ENCODE measurements around the gene PACS2.

Gene PACS2

GRCh38 chr14:105398044-105398725 is 83.6 kb downstream of the PACS2 start, which contains the start of gene TEX22:
Gene TEX22 (plus strand): TSS chr14:105398538. CDS start chr14:105399341, 803 bp downstream.
- Histone ChIP-seq H3K4me3 (ENCODE audit: low read depth in 1 of 5, low read length in 5 of 5) (peak within 1 kb of the TSS; percentile 40 to 90 (median 77)), H3K9ac (ENCODE audit: low read length in 5 of 5) (peak within 1 kb of the TSS in 4 of 5 donors; percentile 82 to 91 (median 87)), H3K36me3 (ENCODE audit: control insufficient read depth in 5 of 5, insufficient read depth in 5 of 5, low read length in 5 of 5) (peaks cover 0 to 20% (median 17%) of the 10 kb centered on the region in 5 donors), H3K9me3 (ENCODE audit: control insufficient read depth in 5 of 5, low read length in 5 of 5) (peaks cover 0 to 19% (median 14%) of the 10 kb centered on the region in 5 donors), H3K27ac (ENCODE audit: low read depth, low read length) (peak within 1 kb of the TSS; percentile 37), H3K4me1 (ENCODE audit: control insufficient read depth in 5 of 5, insufficient read depth in 5 of 5, low read length in 5 of 5) (peaks cover 0 to 38% (median 25%) of the 10 kb centered on the region in 5 donors), H3K27me3 (ENCODE audit: control insufficient read depth in 5 of 5, insufficient read depth in 4 of 5, low read length in 5 of 5) (no peaks in the 10 kb centered on the region)

GRCh38 chr14:105398726-105399465 is 84.3 kb downstream of the PACS2 start:
- H3K27me3 ChIP-seq (ENCODE audit: control insufficient read depth in 5 of 5, insufficient read depth in 4 of 5, low read length in 5 of 5), result no peaks in the 10 kb centered on the region
- H3K9ac ChIP-seq (ENCODE audit: low read length in 5 of 5), result peak overlapping the region in 4 of 5 donors; percentile 82 to 91 (median 87)
- H3K27ac ChIP-seq (ENCODE audit: low read depth, low read length), result peak overlapping the region; percentile 37
- peak overlapping the region; percentile 19 to 90 (median 77) for H3K4me3 ChIP-seq (ENCODE audit: low read depth in 1 of 5, low read length in 5 of 5)
- peaks cover 0 to 37% (median 25%) of the 10 kb centered on the region in 5 donors for H3K4me1 ChIP-seq (ENCODE audit: control insufficient read depth in 5 of 5, insufficient read depth in 5 of 5, low read length in 5 of 5)
- H3K9me3 ChIP-seq (ENCODE audit: control insufficient read depth in 5 of 5, low read length in 5 of 5), result peaks cover 0 to 24% (median 14%) of the 10 kb centered on the region in 5 donors
- peaks cover 0 to 19% (median 17%) of the 10 kb centered on the region in 5 donors for H3K36me3 ChIP-seq (ENCODE audit: control insufficient read depth in 5 of 5, insufficient read depth in 5 of 5, low read length in 5 of 5)

GRCh38 chr14:105399466-105399775 is 84.9 kb downstream of the PACS2 start:
- Histone ChIP-seq H3K9me3 (ENCODE audit: control insufficient read depth in 5 of 5, low read length in 5 of 5) (peaks cover 0 to 29% (median 16%) of the 10 kb centered on the region in 5 donors), H3K4me3 (ENCODE audit: low read depth in 1 of 5, low read length in 5 of 5) (peak overlapping the region; percentile 19 to 90 (median 77)), H3K4me1 (ENCODE audit: control insufficient read depth in 5 of 5, insufficient read depth in 5 of 5, low read length in 5 of 5) (peaks cover 0 to 32% (median 20%) of the 10 kb centered on the region in 5 donors), H3K36me3 (ENCODE audit: control insufficient read depth in 5 of 5, insufficient read depth in 5 of 5, low read length in 5 of 5) (peaks cover 0 to 17% (median 16%) of the 10 kb centered on the region in 5 donors), H3K9ac (ENCODE audit: low read length in 5 of 5) (peak overlapping the region in 1 of 5 donors; percentile 88), H3K27me3 (ENCODE audit: control insufficient read depth in 5 of 5, insufficient read depth in 4 of 5, low read length in 5 of 5) (no peaks in the 10 kb centered on the region), H3K27ac (ENCODE audit: low read depth, low read length) (no peak overlapping the region)

- Histone ChIP-seq H3K27ac (ENCODE audit: low read depth, low read length) (no peak overlapping the region), H3K9ac (ENCODE audit: low read length in 5 of 5) (no peak overlapping the region), H3K27me3 (ENCODE audit: control insufficient read depth in 5 of 5, insufficient read depth in 4 of 5, low read length in 5 of 5) (no peaks in the 10 kb centered on the region), H3K4me1 (ENCODE audit: control insufficient read depth in 5 of 5, insufficient read depth in 5 of 5, low read length in 5 of 5) (peaks cover 0 to 28% (median 19%) of the 10 kb centered on the region in 5 donors), H3K36me3 (ENCODE audit: control insufficient read depth in 5 of 5, insufficient read depth in 5 of 5, low read length in 5 of 5) (peaks cover 0 to 13% (median 10%) of the 10 kb centered on the region in 5 donors), H3K4me3 (ENCODE audit: low read depth in 1 of 5, low read length in 5 of 5) (no peak overlapping the region), H3K9me3 (ENCODE audit: control insufficient read depth in 5 of 5, low read length in 5 of 5) (peaks cover 0 to 35% (median 21%) of the 10 kb centered on the region in 5 donors)
Observed at GRCh38 chr14:105400016-105400415, 85.5 kb downstream of the PACS2 start.

GRCh38 chr14:105401699-105402098 is 87.2 kb downstream of the PACS2 start:
- no peaks in the 10 kb centered on the region for H3K27me3 ChIP-seq (ENCODE audit: control insufficient read depth in 5 of 5, insufficient read depth in 4 of 5, low read length in 5 of 5)
- no peak overlapping the region for H3K9ac ChIP-seq (ENCODE audit: low read length in 5 of 5)
- H3K4me1 ChIP-seq (ENCODE audit: control insufficient read depth in 5 of 5, insufficient read depth in 5 of 5, low read length in 5 of 5), result peaks cover 0 to 28% (median 19%) of the 10 kb centered on the region in 5 donors
- no peak overlapping the region for H3K27ac ChIP-seq (ENCODE audit: low read depth, low read length)
- H3K36me3 ChIP-seq (ENCODE audit: control insufficient read depth in 5 of 5, insufficient read depth in 5 of 5, low read length in 5 of 5), result peaks cover 0 to 13% (median 10%) of the 10 kb centered on the region in 5 donors
- no peak overlapping the region for H3K4me3 ChIP-seq (ENCODE audit: low read depth in 1 of 5, low read length in 5 of 5)
- H3K9me3 ChIP-seq (ENCODE audit: control insufficient read depth in 5 of 5, low read length in 5 of 5), result peaks cover 0 to 41% (median 27%) of the 10 kb centered on the region in 5 donors

GRCh38 chr14:105408592-105408991 is 94.0 kb downstream of the PACS2 start:
- Histone ChIP-seq H3K4me3 (ENCODE audit: low read depth in 1 of 5, low read length in 5 of 5) (no peak overlapping the region), H3K9ac (ENCODE audit: low read length in 5 of 5) (no peak overlapping the region), H3K4me1 (ENCODE audit: control insufficient read depth in 5 of 5, insufficient read depth in 5 of 5, low read length in 5 of 5) (peaks cover 0 to 18% (median 17%) of the 10 kb centered on the region in 5 donors), H3K36me3 (ENCODE audit: control insufficient read depth in 5 of 5, insufficient read depth in 5 of 5, low read length in 5 of 5) (no peaks in the 10 kb centered on the region), H3K27ac (ENCODE audit: low read depth, low read length) (no peak overlapping the region), H3K9me3 (ENCODE audit: control insufficient read depth in 5 of 5, low read length in 5 of 5) (peaks cover 0 to 19% (median 13%) of the 10 kb centered on the region in 5 donors), H3K27me3 (ENCODE audit: control insufficient read depth in 5 of 5, insufficient read depth in 4 of 5, low read length in 5 of 5) (peaks cover 0 to 20% (median 10%) of the 10 kb centered on the region in 5 donors)

- Histone ChIP-seq H3K27ac (ENCODE audit: low read depth, low read length) (no peak overlapping the region), H3K9me3 (ENCODE audit: control insufficient read depth in 5 of 5, low read length in 5 of 5) (peaks cover 0 to 15% (median 10%) of the 10 kb centered on the region in 5 donors), H3K36me3 (ENCODE audit: control insufficient read depth in 5 of 5, insufficient read depth in 5 of 5, low read length in 5 of 5) (no peaks in the 10 kb centered on the region), H3K4me1 (ENCODE audit: control insufficient read depth in 5 of 5, insufficient read depth in 5 of 5, low read length in 5 of 5) (peaks cover 0 to 25% (median 22%) of the 10 kb centered on the region in 5 donors), H3K4me3 (ENCODE audit: low read depth in 1 of 5, low read length in 5 of 5) (no peak overlapping the region), H3K9ac (ENCODE audit: low read length in 5 of 5) (no peak overlapping the region), H3K27me3 (ENCODE audit: control insufficient read depth in 5 of 5, insufficient read depth in 4 of 5, low read length in 5 of 5) (peaks cover 0 to 20% (median 10%) of the 10 kb centered on the region in 5 donors)
Observed at GRCh38 chr14:105409364-105409763, 94.8 kb downstream of the PACS2 start.

- H3K9ac ChIP-seq (ENCODE audit: low read length in 5 of 5), result peak overlapping the region in 1 of 5 donors; percentile 17
- peaks cover 0 to 34% (median 29%) of the 10 kb centered on the region in 5 donors for H3K4me1 ChIP-seq (ENCODE audit: control insufficient read depth in 5 of 5, insufficient read depth in 5 of 5, low read length in 5 of 5)
- H3K4me3 ChIP-seq (ENCODE audit: low read depth in 1 of 5, low read length in 5 of 5), result peak overlapping the region in 1 of 5 donors; percentile 55
- peaks cover 0 to 3% (median 0%) of the 10 kb centered on the region in 5 donors for H3K9me3 ChIP-seq (ENCODE audit: control insufficient read depth in 5 of 5, low read length in 5 of 5)
- H3K27ac ChIP-seq (ENCODE audit: low read depth, low read length), result no peak overlapping the region
- H3K27me3 ChIP-seq (ENCODE audit: control insufficient read depth in 5 of 5, insufficient read depth in 4 of 5, low read length in 5 of 5), result peaks cover 0 to 20% (median 10%) of the 10 kb centered on the region in 5 donors
- H3K36me3 ChIP-seq (ENCODE audit: control insufficient read depth in 5 of 5, insufficient read depth in 5 of 5, low read length in 5 of 5), result no peaks in the 10 kb centered on the region
Observed at GRCh38 chr14:105410642-105411016, 96.1 kb downstream of the PACS2 start.

- Histone ChIP-seq H3K27ac (ENCODE audit: low read depth, low read length) (no peak overlapping the region), H3K4me3 (ENCODE audit: low read depth in 1 of 5, low read length in 5 of 5) (peak overlapping the region in 4 of 5 donors; percentile 22 to 60 (median 40)), H3K36me3 (ENCODE audit: control insufficient read depth in 5 of 5, insufficient read depth in 5 of 5, low read length in 5 of 5) (no peaks in the 10 kb centered on the region), H3K9ac (ENCODE audit: low read length in 5 of 5) (peak overlapping the region in 1 of 5 donors; percentile 17), H3K9me3 (ENCODE audit: control insufficient read depth in 5 of 5, low read length in 5 of 5) (no peaks in the 10 kb centered on the region), H3K4me1 (ENCODE audit: control insufficient read depth in 5 of 5, insufficient read depth in 5 of 5, low read length in 5 of 5) (peaks cover 0 to 34% (median 29%) of the 10 kb centered on the region in 5 donors), H3K27me3 (ENCODE audit: control insufficient read depth in 5 of 5, insufficient read depth in 4 of 5, low read length in 5 of 5) (peaks cover 0 to 20% (median 10%) of the 10 kb centered on the region in 5 donors)
Observed at GRCh38 chr14:105411017-105411941, 96.7 kb downstream of the PACS2 start.
